AG08396 (cell line): ENCODE results near the gene SMAP2.
"Not testable (repeated sequence)": the region's sequence is repeated elsewhere in the genome, so short reads cannot be mapped to it uniquely, and the experiment has no call there.

Source experiments
- DNase-seq: peaks from one replicate; pipeline ENCODE4 v3.0.0; 2012; ENCODE audit warnings: low spot score, mixed read lengths

The SMAP2 gene

DNA sequence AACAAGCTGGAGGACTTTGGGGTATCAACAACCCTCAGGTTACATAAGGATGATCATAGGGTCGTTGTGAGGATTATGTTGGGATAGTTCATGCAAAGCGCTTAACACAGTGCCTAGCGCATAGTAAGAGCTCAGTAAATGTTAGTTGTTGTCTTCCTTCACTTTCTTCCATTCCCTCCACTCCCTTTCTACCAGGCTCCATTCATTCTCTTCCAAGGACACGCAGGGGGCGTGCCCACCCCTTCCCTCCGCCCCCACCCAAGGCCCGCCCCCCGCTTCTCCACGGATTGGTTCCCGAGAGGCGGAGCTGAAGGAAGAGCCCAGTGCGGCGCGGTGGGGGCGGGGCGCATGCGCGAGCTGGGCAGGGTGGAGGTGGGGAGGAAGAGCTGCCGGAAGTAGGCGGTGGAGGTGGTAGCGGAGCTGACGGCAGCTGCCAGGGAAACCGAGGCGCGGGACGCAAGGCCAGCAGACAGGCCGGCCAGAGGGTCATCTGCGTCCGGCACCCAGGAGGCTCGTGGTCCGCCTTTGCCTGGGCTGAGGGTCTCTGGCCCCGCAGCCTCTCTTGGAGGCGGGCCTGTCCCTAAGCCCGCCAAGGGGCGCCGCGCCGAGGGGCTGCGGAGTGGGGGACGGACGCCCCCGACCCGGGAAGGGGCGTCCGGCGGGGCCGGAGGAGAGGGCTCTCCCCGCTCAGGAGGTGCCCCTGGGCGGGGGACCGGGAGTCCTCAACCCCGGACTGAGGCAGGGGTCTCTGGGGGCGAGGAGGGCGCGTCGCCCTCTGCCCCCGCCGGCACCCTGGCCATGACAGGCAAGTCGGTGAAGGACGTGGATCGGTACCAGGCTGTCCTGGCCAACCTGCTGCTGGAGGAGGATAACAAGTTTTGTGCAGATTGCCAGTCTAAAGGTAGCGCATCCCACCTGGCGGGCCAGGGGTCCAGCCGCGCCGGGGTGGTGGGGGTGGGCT lies at the start of gene SMAP2:
Gene SMAP2 (plus strand): TSS at position 405 of the 961 bp plus-strand sequence. CDS start 394 bp downstream, at position 799.
- peak; percentile 100 for DNase-seq

DNA sequence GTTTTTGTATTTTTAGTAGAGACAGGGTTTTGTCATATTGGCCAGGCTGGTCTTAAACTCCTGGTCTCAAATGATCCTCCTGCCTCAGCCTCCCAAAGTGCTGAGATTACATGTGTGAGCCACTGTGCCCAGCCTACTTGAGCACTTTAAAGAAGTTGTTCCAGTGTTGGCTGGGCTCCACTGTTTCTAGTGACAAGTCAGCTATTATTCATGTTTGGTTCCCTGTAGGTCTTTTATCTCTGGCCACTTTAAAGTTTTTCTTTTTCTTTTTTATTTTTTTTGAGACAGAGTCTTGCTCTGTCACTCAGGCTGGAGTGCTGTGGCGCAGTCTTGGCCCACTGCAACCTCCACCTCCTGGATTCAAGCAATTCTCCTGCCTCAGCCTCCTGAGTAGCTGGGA lies 42.1 kb upstream of the SMAP2 start:
- not testable (repeated sequence) for DNase-seq

DNA sequence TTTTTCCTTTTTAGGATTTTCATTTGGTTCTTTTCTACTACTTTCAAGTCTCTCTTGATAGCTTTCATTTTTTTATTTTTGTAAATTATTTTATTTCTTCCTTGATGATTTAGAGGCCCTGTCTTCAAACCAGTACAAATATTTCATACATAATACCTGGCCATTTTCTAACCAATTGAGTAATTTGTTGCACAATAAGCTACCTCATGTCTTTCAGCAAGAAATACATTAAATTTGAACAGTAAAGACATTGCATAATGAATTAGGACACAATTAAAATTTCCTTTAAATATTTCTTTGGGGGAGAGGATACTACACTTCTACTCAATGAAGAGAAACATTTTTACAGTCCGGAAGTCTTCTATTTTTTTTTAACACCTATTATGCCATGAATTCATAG lies 40.8 kb upstream of the SMAP2 start:
- no peak for DNase-seq

GRCh38 chr1:40337443-40337842 lies 36.1 kb upstream of the SMAP2 start:
- DNase-seq = no peak

DNA sequence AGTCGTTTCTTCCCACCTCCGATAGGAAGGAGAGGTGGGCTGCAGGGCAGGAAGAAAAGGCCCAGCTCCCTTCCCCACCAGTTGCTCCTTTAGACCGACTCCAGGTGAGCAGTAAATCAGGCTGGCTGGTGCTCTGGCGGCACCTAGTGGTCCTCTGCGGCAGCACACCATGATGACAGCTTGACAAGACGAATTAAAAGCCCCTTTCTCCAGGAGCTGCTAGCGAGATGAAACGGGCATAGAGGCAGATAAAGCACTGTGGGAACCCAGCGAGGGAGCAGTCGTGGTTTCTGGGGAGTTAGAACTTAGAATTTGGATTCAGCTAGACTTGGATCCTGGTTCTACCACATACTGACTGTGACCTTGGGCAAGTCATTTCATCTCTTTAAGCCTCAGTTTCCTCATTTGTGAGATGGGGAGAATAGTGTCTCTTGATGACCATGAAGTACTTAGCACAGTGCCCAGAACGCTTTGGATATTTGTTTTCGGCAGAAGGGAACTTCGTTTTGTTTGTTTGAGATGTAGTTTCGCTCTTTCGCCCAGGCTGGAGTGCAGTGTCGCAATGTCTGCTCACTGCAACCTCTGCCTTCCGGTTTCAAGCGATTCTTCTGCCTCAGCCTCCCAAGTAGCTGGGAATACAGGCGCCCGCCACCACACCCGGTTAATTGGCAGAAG lies 34.6 kb upstream of the SMAP2 start:
- peak; percentile 72 for DNase-seq

- DNase-seq = no peak
Observed at GRCh38 chr1:40339420-40340323, 33.9 kb upstream of the SMAP2 start.

- no peak for DNase-seq
Observed at GRCh38 chr1:40341491-40342380, 31.8 kb upstream of the SMAP2 start.

DNA sequence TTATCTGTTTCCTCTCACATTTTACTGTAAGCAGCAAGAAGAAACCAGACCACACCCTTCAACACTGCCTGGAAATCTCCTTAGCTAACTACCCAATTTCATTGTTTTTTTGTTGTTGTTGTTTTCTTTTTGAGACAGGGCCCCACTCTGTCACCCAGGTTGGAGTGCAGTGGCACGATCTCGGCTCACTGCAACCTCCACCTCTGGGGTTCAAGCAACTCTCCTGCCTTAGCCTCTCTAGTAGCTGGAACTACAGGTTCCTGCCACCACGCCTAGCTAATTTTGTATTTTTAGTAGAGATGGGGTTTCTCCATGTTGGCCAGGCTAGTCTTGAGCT lies 31.2 kb upstream of the SMAP2 start:
- not testable (repeated sequence) for DNase-seq

GRCh38 chr1:40344597-40344996 lies 28.9 kb upstream of the SMAP2 start:
- DNase-seq = peak; percentile 42

GRCh38 chr1:40350391-40350790 lies 23.1 kb upstream of the SMAP2 start:
- no peak for DNase-seq

- no peak for DNase-seq
Observed at GRCh38 chr1:40351124-40351523, 22.4 kb upstream of the SMAP2 start.

DNA sequence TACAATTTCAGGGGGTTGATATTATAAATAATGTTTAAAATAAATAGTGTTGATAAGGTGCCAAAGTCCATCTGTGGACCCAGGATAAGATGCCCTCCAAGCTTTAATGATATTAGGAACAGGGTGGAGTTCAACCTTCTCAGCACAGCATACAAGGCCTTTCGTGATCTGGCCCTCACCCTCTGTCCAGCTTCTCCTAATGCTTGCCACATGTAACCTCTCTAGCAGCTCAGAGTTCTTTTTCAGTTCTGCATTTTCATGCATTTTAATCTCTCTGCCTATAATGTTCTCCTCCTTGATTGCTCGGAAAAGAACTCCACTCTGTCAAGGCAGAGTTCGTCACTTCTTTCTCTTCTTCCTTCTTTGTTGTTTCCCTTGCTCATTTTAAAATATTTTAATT lies 21.4 kb upstream of the SMAP2 start:
- no peak for DNase-seq

GRCh38 chr1:40353082-40353481 lies 20.4 kb upstream of the SMAP2 start:
- no peak for DNase-seq

DNA sequence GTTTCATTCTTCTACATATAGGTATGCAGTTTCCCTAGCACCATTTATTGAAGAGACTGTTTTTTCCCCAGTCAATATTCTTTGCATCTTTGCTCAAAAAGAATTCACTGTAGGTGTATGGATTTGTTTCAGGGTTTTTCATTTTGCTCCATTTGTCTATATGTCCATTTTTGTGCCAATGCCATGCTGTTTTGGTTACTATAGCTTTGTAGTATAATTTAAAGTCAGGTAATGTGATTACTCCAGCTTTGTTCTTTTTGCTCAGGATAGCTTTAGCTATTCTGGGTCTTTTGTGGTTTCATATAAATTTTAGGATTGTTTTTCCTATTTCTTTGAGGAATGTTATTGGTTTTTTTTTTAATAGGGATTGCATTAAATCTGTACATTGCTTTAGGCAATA lies 15.9 kb upstream of the SMAP2 start:
- DNase-seq = no peak

- DNase-seq = no peak
Observed at GRCh38 chr1:40360631-40361030, 12.9 kb upstream of the SMAP2 start.

DNA sequence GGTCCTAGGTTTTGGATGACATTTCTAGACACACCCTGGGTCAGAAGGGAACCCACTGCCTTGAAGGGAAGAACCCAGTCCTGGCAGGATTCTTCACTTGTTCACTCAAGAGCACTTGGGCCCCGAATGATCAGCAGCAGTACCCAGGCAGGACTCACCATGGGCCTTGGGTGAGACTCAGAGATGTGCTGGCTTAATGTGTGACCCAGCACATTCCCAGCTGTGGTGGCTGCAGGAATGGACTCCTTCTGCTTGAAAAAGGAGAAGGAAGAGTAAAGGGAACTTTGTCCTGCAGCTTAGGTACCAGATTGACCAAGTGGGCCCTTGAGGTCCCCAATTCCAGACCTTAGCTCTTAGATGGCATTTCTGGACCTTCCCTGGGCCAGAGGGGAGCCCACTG lies 12.3 kb upstream of the SMAP2 start:
- no peak for DNase-seq

DNA sequence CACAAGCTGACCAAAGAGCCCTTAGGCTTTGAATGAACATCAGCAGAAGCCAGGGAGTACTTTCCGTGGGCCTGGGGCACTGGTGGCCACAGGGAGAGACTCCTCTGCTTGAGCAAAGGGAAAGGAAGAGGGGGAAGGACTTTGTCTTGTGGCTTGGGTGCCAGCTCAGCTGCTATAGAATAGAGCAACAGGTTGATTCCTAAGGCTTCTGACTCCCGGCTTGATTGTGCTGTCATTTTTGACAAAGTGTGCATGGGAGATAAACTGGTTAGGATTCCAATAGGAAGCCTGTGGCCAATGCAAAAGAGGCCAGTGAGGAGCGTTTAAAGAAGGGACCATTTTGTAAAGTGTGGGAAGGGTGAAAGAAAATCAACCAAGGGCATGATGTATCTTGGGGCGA lies 11.9 kb upstream of the SMAP2 start:
- DNase-seq = no peak

DNA sequence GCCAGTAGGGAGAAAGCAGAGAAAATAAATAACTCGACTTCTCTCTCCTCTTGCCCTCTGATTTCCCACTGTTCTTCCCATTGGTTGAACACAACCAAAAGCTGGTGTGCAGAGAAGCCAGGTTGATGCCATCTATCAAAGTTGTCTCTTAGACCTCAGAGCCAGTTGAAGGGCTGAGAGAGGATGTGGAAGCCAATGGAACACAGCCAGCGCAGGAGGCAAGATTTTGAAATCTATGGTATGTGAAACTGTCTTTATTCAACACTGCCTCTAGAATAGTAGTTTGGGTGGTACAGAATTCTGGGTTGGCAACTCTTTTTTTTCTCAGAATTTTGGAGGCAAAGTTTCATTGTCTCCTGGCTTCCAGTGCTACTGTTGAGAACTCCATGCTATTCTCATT lies 11.3 kb upstream of the SMAP2 start:
- DNase-seq = no peak

GRCh38 chr1:40362699-40363098 lies 10.8 kb upstream of the SMAP2 start:
- no peak for DNase-seq

DNA sequence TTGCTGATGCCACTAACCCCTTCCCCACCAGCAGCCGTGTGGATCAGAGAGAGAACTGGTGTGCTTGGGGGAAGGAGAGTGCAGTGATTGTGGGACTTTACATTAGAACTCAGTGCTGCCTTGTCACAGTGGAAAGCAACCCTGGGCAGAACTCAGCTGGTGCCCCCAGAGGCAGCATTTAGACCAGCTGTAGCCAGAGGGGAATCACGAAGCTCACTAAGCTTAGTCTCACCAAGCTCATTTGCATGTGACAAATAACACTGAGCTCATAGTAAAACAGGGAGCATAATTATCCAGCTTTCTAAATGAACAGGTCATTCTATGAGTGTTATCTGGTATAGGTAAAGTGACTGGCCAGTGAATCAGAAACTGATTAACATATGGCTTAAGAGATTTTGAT lies 9.8 kb upstream of the SMAP2 start:
- no peak for DNase-seq

GRCh38 chr1:40371707-40372258 lies 1.7 kb upstream of the SMAP2 start:
- DNase-seq = no peak
